ENCODE measurements around the gene GALE.
"Not testable (repeated sequence)": the region's sequence is repeated elsewhere in the genome, so short reads cannot be mapped to it uniquely, and the experiment has no call there.

GALE gene

DNA sequence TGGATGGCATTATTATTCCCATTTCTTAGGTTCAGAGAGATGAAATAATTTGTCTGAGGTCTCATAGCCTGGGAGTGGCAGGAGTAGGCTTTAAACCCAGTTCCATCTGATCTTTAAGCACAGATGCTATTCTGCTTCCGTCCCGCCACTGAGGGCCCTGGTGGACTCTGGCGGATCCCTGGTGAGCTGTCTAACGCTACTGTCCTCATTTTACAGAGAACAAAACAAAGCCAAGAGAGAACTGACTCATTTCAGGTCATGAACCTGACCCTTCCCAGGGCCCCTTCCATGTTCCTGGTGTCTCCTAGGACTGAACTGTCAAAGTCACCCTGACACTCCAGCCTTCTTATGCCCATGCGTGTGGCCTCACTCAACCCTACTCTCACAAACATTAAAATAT lies 3.1 kb upstream of the GALE start:
- DNase-seq (ENCODE audit: low spot score): no peak
- in situ Hi-C loops (cut with MboI; ENCODE audit: low sequenced_read_pairs, unreplicated experiment): no loop called here
- TF ChIP-seq, protein P1, sequence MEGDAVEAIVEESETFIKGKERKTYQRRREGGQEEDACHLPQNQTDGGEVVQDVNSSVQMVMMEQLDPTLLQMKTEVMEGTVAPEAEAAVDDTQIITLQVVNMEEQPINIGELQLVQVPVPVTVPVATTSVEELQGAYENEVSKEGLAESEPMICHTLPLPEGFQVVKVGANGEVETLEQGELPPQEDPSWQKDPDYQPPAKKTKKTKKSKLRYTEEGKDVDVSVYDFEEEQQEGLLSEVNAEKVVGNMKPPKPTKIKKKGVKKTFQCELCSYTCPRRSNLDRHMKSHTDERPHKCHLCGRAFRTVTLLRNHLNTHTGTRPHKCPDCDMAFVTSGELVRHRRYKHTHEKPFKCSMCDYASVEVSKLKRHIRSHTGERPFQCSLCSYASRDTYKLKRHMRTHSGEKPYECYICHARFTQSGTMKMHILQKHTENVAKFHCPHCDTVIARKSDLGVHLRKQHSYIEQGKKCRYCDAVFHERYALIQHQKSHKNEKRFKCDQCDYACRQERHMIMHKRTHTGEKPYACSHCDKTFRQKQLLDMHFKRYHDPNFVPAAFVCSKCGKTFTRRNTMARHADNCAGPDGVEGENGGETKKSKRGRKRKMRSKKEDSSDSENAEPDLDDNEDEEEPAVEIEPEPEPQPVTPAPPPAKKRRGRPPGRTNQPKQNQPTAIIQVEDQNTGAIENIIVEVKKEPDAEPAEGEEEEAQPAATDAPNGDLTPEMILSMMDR (IDR thresholded peaks at IDR 0.05; ENCODE audit: borderline replicate concordance, control extremely low read depth, extremely low read depth, insufficient read depth, missing control alignments): no peak

DNA sequence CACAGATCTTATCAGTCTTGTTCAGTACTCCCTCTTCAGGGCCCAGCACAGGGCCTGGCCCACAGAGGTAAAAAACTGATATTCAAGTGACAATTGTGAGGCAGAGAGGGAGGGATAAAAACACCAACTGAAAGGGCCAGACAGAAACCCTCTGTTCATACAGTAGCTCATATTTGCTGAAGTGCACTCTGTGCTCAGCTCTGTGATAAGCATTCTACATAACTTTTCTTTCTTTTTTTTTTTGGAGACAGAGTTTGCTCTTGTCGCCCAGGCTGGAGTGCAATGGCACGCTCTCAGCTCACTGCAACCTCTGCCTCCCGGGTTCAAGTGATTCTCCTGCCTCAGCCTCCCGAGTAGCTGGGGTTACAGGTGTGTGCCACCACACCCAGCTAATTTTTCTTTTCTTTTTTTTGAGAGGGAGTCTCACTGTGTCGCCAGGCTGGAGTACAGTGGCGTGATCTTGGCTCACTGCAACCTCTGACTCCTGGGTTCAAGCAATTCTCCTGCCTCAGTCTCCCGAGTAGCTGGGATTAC lies 2.3 kb upstream of the GALE start:
- in situ Hi-C loops (cut with MboI; ENCODE audit: low sequenced_read_pairs, unreplicated experiment); DNase-seq (ENCODE audit: low spot score): not testable (repeated sequence)

- DNase-seq (ENCODE audit: low spot score): no peak
- in situ Hi-C loops (cut with MboI; ENCODE audit: low sequenced_read_pairs, unreplicated experiment): no loop called here
- TF ChIP-seq, protein P1 (IDR thresholded peaks at IDR 0.05; ENCODE audit: borderline replicate concordance, control extremely low read depth, extremely low read depth, insufficient read depth, missing control alignments): no peak
These were observed 1.3 kb upstream of the GALE start for GRCh38 chr1:23801876-23802275.

DNA sequence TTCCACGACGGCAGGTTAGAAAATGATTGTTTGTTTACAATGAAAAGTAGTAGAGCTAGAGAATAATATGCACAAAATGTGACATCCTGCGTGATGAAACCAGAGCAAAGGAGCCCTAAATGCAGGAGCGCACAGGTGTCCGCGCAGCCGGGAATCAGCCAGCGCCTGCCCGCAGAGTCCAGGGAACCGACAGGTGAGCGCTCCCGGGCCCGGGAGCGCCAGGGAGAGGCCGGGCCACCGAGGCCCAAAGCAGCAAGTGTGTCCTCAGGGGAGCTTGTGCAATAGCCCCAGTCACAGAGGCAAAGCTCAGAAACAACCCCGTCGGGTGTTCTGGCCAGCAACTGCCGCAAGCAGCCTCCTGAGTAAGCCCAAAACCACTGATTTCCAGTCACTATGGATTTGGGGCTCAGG lies 789 bp upstream of the GALE start:
- in situ Hi-C loops (cut with MboI; ENCODE audit: low sequenced_read_pairs, unreplicated experiment): no loop called here
- DNase-seq (ENCODE audit: low spot score): no peak

DNA sequence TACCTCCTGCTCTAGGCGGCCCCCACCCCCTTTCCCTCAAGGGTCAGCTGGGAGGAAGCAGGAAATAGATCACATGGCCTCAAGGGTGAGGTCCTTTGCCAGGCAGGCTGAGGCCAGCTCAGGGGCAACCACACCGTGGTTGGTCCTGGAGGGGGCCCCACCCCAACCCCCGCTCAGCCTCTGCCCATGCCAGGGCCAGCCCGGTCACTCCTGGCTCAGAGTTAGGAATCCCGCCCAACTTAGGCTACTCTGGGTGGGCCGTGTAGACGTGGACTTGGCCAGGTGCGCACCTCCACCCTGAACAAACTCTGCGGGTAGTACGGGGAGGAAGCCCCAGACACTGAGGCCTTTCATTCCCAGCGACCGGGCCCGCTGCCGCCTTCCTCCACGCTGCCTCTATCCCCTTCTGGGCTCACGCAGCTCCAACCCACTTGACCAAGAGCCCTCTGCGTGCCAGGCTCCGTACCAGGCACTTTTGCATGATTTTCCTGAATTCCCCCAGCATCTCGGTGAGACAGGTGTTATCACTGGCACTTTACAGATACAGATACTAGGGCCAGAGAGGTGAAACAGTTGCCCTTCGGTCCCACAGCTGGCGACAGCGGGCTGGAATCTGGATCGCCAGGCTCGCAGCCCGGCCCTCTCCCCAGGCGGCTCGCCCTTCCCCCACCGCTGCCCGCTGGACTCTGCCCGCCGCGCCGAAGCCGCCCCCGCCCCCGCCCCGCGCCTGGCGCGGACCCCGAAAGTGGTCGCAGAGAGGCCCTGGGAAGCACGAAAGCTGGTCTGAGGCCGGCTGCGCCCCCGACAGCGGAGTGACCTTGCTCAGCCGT lies 769 bp downstream of the GALE start:
- TF ChIP-seq, protein P1 (IDR thresholded peaks at IDR 0.05; ENCODE audit: borderline replicate concordance, control extremely low read depth, extremely low read depth, insufficient read depth, missing control alignments): no peak
- in situ Hi-C loops (cut with MboI; ENCODE audit: low sequenced_read_pairs, unreplicated experiment): no loop called here
- peak; percentile 74 for DNase-seq (ENCODE audit: low spot score)

More for the DNA sequence above, 789 bp upstream of the GALE start:
- TF ChIP-seq, protein P1 (IDR thresholded peaks at IDR 0.05; ENCODE audit: borderline replicate concordance, control extremely low read depth, extremely low read depth, insufficient read depth, missing control alignments): no peak

DNA sequence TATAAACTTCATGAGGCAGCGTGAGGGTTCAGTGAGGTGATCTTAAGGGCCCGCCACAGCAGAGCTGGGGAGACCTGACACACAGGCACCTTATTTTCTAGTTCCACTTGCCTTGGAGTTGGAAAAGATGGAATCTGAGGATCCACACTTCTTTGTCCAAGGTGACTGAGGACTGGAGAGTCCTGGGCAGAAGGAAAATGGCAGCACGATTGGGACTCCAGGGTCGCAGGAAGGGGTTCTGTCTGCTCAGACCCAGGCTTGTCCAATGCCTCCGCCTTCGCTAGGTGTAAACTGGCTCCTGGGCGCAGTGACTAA lies 1.3 kb downstream of the GALE start:
- in situ Hi-C loops (cut with MboI; ENCODE audit: low sequenced_read_pairs, unreplicated experiment): no loop called here
- TF ChIP-seq, protein P1 (IDR thresholded peaks at IDR 0.05; ENCODE audit: borderline replicate concordance, control extremely low read depth, extremely low read depth, insufficient read depth, missing control alignments): no peak
- DNase-seq (ENCODE audit: low spot score): no peak

- in situ Hi-C loops (cut with MboI; ENCODE audit: low sequenced_read_pairs, unreplicated experiment): no loop called here
- no peak for DNase-seq (ENCODE audit: low spot score)
- TF ChIP-seq, protein P1 (IDR thresholded peaks at IDR 0.05; ENCODE audit: borderline replicate concordance, control extremely low read depth, extremely low read depth, insufficient read depth, missing control alignments): no peak
These were observed 1.9 kb downstream of the GALE start for GRCh38 chr1:23798662-23799142.
